ENCODE data around the gene LSM5.

Gene LSM5

DNA sequence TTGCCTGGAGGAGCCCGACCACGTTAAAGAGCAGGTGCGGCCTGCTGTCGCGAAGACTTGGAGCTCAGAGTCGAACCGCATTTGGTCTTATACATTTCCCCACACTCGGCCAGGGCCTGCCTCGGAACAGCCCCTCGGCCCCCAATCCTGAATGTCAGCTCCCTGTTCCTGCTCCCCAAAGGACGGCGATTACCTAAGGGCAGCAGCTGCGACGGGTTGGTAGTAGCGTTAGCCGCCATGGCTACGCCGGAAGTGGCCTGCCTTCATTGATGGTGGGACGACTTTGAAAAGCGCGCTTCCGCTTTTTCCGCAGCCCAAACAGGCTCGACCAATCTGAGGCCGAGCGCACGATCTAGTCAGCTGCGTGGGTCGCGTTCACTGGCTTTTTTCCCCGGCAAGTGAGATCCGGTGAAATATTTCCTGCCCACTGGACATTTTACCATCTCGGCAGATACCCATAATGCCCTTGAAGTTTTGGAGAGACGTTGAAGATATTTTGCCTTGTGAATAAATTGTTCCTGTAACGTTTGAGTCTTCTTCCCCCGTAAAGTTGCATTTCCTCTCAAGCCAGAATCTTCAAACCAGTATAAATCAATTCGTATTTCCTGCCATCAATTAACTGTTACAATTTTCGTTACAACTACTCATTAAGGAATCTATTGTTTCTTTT is at the start of gene LSM5:
Gene LSM5, minus strand, starts transcription at position 254 of the 670 bp plus-strand sequence. Its CDS starts 15 bp downstream, at position 239.
- peak within 1 kb of the TSS; percentile 74 for H3K27ac ChIP-seq

DNA sequence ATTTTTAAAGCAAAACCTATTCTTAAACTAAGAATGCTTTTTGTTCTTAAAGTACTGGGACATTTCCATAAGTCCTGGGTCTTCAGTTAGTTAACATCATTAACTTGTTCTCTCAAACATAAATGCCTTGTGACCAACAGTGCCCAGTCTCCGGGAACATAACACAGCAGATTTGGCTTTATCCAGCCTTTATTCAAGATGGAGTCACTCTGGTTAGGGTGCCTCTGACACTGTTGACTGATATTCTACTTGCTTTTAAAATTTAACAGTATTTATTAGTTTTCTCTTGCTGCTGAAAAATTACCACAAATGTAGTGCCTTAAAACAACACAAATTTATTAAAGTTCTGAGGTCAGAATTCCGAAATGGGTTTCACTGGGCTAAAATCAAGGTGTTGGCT is 49.2 kb upstream of the LSM5 start:
- no peak for TF ChIP-seq ZFX (IDR thresholded peaks at IDR 0.05)
- TF ChIP-seq, protein P1, sequence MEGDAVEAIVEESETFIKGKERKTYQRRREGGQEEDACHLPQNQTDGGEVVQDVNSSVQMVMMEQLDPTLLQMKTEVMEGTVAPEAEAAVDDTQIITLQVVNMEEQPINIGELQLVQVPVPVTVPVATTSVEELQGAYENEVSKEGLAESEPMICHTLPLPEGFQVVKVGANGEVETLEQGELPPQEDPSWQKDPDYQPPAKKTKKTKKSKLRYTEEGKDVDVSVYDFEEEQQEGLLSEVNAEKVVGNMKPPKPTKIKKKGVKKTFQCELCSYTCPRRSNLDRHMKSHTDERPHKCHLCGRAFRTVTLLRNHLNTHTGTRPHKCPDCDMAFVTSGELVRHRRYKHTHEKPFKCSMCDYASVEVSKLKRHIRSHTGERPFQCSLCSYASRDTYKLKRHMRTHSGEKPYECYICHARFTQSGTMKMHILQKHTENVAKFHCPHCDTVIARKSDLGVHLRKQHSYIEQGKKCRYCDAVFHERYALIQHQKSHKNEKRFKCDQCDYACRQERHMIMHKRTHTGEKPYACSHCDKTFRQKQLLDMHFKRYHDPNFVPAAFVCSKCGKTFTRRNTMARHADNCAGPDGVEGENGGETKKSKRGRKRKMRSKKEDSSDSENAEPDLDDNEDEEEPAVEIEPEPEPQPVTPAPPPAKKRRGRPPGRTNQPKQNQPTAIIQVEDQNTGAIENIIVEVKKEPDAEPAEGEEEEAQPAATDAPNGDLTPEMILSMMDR (conservative IDR thresholded peaks at IDR 0.05): no peak
- H3K27ac ChIP-seq: no peak overlapping the region

More for the DNA sequence above, at the start of gene LSM5:
- TF ChIP-seq, protein P1 (conservative IDR thresholded peaks at IDR 0.05): no peak
- TF ChIP-seq ZFX (IDR thresholded peaks at IDR 0.05): peak; percentile 99

DNA sequence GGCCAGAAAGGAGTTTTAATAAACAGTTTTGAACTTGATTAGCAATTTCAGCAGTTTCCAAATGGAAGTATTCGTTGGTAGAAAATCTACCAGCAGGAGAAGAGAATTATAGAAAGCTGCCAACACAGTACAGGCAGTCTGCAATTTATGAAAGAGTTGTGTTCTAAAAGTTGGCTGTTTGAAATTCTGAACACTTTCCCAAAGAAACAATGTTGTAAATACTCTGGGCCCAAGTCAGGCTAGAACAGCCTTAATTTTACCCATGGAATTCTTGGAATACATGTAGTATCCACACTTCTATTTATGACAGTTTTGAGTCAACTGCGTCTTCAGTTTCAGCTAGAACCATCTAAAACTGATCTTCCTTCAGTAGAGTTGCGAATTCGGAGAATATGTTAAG is 47.6 kb upstream of the LSM5 start:
- TF ChIP-seq, protein P1 (conservative IDR thresholded peaks at IDR 0.05): no peak
- TF ChIP-seq ZFX (IDR thresholded peaks at IDR 0.05): no peak
- H3K27ac ChIP-seq: no peak overlapping the region

DNA sequence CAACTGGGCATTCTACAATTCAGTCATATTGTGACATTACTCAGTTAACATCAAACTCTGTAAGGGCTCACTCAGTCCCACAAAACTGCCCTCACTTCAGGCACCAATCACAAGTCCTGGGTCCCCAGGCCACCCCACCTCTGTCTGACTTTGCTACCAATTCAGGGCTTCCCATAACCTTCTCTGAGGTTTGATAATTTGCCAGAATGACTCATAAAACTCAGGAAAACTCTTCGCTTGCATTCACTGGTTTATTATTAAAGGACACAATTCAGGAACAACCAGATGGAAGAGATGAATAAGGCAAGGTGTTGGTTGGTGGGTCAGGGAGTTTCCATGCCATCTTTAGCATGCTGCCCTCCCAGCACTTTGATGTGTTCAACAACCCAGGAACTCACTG is 46.4 kb upstream of the LSM5 start:
- TF ChIP-seq, protein P1 (conservative IDR thresholded peaks at IDR 0.05): no peak
- TF ChIP-seq ZFX (IDR thresholded peaks at IDR 0.05): no peak
- H3K27ac ChIP-seq: no peak overlapping the region

DNA sequence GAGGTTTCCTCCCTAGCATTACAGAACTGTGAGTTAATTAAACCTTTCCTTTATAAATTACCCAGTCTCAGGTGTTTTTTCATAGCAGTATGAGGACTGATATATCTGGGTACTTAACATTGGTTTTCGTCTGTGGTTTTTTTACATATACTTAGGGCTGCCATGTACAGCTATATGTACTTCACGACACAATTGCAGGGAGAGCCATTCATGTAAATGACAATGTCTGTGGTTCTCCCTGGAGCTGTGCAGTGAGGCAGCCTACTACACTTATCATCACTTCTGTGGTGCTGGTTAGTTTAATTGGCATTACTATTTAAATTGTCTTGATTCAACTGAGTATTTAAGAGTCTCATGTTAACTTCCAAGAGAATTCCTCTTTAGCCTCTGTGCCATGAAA is 45.8 kb upstream of the LSM5 start:
- no peak for TF ChIP-seq ZFX (IDR thresholded peaks at IDR 0.05)
- TF ChIP-seq, protein P1 (conservative IDR thresholded peaks at IDR 0.05): no peak

DNA sequence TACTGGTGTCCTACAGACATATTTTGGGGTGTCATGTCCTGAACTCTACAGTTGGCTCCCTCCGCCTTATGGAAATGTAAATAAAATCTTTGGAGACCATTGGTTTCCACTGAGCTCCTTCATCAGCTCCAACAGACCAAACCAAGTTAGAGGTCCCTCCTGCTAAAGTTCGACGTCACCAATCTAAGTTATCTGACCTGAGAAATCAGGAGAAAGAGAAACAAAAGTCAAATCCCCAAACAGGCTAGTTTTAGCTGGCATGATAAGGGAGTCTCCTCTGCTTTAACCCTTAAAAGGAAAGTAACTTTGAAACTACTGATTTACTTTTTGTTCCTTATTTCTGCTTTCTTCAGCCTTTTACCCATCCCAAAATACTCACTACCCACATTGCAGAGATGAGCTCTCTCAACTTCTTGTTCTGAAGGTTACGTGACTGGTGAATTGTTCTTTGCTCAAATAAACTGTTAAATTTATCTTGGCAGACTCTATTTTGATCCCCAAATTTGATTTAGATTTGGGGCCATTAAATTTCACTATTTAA is 45.1 kb upstream of the LSM5 start:
- TF ChIP-seq, protein P1 (conservative IDR thresholded peaks at IDR 0.05): no peak
- no peak for TF ChIP-seq ZFX (IDR thresholded peaks at IDR 0.05)
- no peak overlapping the region for H3K27ac ChIP-seq

More for the DNA sequence above, 45.8 kb upstream of the LSM5 start:
- H3K27ac ChIP-seq: no peak overlapping the region

DNA sequence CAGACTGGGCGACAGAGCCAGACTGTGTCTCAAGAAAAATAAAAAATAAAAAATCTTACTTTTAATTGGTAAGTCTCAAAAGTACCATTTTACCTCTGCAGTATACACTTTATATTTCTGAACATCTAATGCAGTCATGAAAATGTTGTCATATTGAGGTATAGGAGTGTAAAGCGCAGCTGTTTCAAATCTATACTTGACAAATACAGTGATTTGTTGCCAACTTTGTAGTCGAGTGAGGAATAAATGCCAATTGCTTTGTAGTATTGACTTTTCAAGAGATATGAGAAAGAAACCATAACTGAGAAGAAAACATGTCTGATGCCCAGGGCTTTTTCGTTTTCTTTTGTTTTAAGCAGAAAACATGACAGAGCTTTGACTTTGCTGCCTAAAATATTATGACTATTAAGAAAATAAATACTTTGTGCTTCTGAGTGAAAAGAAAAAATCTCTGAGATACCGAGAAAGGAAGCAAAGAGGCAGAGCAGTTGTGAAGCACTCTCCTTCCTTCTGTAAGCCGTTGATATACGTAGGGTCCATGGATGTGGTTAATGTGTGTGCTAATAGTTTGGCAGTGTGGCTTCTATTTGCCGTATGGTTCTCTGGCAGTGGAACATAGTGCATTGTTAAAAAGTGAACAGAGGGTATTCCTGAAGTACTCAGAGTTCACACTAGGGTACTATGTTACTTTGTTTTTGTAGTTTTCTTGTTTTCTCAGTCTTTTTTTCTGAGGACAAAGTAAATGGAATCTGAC is 43.3 kb upstream of the LSM5 start:
- TF ChIP-seq, protein P1 (conservative IDR thresholded peaks at IDR 0.05): no peak
- no peak for TF ChIP-seq ZFX (IDR thresholded peaks at IDR 0.05)
- H3K27ac ChIP-seq: no peak overlapping the region

Measured in C4-2B (cell line).